Cerebellar cortex (tissue), 1 donor: ENCODE data around the gene SMAD3.

Source experiments
- DNase-seq: peaks from one replicate; pipeline ENCODE4 v3.0.0-alpha.2; 2015; ENCODE audit warnings: low spot score

The SMAD3 gene

DNA sequence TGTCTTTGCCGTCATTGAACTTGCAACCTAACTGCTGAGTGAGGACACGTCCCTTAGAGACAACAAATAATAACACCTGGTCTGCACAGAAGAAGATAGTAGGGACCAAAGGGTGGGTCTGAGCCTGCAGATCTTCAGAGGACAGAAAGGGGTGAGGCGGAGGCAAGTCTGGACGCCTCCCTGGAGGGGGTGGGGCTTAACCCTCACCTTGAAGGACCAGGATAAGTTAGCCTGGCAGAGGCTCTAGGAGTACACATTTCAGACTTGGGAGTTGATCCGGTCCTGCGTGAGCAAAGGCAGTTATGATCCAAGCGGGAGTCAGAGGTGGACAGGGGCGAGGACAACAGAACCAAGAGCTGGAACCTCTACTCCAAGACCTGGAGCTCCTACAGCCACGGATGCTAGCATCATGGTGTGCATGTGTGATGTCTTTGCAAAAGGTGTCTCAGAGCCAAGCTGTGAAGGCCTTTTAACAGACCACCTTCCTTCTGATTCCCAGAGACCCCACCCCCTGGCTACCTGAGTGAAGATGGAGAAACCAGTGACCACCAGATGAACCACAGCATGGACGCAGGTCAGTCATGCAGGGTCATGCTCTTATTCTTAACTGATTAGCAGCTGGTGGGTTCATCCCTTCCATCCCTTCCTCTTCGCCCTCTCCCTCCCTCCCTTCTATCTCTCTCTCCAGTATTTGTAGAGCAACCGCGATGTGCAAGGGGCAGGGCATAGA lies 101.0 kb downstream of the SMAD3 start:
- DNase-seq: no peak

DNA sequence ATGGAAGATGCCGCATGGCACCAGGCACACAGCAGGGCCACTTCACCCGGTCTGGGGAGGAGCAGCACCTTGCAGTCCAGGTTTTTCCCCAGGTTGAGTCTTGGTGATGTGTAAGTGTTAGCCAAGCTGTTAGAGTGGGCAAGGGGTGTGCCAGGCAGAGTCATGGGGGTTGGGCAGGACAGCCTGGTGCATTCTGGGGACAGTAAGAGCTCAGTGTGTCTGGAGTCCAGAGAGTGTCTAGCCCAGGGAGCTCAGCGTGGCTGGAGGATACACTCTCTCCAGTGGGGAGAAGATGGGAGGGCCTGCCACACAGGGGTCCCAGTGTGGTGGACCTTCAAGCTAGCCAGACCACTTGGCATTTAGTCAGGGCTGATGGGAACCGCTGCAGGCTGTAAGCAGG lies 101.7 kb downstream of the SMAD3 start:
- DNase-seq: no peak

DNA sequence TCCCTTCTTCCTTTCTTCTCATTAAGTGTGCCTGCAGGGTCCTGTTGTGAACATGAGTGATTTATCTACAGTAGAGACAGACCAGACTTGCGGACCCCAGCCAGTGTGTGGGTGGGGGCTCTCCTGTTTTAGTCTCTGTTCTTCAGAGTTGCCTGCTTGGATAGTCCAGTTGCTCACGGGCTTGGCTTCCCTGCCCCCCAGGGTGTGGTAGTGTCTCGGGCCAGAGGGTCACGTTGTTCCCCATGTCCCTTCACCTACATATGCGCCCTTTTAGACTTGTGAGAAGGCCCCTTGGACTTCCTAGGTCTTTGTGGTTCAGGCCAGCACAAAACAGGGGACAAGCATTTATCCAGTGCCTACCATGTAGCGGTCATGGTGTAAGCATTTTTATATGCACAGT lies 103.3 kb downstream of the SMAD3 start:
- DNase-seq: no peak

DNA sequence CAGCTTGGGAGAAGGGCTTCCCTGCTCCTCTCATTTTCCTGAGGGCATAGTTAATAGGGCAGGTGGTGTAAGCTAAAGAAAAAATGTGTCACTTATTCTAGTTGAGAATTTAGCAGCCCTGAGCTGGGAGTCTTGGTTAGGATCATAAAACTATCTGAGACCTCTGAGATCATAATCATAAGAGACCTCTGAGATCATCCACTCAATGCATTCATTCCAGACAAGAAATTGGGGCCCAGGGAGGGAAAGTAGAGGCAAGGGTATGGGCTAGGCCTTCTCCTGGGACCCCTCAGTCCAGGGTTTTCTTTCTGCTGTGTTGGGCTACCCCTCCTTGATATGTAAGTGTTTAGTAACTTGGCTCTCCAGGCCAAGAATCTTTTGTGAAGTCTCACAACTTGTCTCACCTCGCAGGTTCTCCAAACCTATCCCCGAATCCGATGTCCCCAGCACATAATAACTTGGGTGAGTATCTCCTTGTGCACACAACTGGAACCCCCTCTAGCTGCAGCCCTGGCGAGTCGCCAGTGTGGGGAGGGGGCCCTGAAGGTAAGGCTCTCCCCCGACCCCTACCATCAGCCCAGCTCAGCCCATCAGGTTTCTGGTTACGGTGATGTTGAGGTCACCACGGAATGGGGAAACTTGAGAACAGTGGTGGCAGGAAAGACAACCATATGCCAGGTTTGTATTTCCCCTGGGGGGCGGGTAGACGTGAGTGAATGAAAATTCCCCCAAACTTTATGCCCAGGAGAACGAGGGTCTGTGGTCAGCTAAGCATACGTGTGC lies 104.9 kb downstream of the SMAD3 start:
- DNase-seq: no peak

DNA sequence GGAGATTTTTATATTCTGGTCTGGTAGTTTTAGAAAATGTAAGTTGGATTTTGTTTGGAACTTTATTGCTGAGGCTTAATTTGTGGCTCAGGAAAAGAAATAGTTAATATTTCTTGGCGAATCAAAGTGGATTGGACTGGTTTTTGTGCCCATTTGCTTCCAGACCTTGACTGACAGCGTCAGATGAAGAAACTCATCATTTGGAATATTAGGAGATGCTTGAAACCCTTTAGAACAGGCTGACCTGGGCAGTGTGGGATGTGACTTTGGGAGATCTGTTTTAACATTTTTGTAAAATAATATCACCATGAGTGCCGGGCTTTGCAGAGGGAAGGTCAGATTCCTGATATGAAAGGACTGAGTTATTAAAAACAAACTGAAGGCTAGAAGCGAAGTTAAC lies 106.1 kb downstream of the SMAD3 start:
- no peak for DNase-seq

DNA sequence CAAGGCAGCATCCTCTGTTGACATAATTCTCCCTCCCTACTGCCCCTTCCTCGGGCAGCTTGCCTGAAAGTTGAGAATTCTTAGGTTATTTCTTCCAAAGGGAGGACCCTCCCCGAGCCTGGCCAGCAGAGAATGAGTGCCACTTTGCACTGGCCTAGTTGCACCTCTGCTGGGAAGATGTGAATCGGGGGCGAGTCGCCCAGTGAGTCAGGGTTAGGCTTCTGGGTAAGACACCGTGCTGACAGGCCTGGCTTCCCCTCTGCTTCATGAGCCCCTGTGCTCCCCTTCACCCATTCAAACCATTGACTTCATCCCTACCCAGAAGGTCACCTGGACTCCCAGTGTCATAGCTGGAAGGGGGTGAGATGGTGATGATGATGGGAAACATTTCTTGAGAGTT lies 106.8 kb downstream of the SMAD3 start:
- no peak for DNase-seq

DNA sequence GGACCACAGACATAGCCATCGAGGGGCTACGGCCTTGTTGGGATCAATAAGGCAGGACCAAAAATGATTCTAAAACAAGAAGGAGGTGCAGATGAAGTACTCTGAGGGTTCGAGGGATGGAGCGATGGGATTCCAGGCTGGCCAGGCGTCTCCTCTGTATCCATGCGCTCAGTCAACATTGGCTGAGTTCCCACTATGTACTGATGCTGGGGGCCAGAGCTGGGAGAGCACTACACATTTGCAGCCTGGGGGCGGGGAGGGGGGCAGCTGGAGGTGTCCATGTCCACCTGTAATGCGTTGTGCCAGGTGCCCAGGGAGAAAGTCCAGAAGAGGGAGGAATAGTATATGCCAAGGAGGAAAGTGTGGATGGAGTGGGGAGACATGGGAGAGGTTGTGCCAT lies 107.6 kb downstream of the SMAD3 start:
- no peak for DNase-seq

DNA sequence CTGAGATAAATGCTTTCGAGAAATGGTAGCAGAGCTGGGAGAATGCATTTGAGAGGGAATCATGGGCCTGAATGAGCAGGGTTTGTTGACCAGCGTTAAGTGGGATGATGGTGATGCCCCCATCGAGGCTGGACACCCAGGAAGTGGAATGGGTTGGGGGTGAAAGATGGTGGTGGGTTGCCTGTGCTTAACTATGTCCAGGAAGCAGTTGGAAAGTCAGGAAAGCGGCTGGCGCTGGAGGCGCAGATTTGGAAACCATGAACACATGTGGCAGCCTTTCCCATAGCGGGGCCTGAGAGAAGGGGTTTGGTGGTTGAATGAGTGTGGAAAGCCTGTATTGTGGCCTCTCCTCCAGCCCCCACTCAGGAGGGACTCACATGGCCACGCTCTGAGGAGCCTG lies 108.4 kb downstream of the SMAD3 start:
- DNase-seq: no peak

DNA sequence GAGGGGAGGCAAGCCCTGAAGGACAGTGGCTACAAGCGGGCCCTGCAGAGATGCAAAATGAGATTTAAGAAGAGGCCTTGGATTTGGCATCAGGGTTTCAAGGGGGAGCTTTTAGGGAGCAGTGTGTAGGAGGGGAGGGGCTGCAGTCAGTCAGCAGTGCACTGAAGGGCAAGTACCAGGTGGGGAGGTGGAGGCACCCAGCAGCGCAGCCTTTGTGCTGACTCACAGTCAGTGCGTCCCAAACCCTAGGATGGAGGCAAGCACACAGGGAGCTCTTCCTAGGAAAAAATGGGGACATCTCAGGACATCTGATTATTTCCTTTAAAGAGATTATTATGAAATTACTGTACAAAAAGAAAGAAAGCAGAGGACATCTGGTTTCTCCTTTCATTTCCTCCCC lies 109.0 kb downstream of the SMAD3 start:
- DNase-seq: no peak

DNA sequence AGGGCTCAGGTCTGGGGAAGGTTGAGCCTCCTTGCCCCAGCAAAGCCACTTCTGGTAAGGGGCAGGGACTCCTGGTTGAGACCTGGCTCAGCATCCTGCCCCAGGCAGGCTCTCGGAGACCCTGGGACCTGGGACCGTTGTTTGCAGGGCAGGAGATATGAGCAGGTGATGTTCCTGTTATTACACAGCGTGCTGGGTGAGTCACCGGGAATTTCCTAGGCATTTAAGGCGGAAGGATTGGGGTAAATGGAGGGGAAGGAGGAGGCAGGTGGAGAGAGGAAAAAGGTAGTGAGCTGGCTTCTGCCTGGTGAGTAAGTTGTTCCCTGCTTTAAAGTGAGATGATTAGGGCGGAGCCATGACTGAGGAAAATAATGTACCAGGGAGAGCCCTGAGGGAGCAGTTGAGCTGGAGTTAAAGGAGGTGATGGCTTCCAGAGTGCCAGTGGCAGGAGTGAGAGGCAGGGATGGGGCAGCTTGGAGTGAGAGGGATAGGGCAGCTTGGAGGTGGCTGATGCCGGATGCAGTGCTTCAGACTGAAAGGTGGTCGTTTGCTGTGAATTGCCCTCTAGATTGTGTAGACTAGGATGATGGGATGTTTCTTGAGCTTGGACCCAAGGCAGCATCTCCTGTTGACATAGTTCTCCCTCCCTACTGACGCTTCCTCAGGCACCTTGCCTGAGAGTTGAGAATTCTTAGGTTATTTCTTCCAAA lies 109.6 kb downstream of the SMAD3 start:
- no peak for DNase-seq

DNA sequence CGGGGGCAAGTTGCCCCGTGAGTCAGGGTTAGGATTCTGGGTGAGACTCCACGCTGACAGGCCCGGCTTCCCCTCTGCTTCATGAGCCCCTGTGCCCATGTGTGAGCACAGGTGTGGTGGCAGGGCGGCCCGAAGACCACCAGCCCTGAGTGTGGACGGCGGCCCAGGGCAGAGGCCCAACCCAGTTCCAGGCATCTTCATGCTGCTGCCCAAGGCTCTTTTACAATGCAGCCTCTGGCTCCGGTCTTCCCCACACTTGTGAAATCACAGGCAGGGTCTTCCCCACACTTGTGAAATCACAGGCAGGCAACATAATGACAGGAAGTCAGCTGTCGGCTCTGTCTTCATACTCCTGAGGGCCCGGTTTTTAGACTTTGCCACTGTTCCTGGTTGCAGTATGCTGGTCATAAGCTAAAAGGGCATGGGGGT lies 110.3 kb downstream of the SMAD3 start:
- no peak for DNase-seq

DNA sequence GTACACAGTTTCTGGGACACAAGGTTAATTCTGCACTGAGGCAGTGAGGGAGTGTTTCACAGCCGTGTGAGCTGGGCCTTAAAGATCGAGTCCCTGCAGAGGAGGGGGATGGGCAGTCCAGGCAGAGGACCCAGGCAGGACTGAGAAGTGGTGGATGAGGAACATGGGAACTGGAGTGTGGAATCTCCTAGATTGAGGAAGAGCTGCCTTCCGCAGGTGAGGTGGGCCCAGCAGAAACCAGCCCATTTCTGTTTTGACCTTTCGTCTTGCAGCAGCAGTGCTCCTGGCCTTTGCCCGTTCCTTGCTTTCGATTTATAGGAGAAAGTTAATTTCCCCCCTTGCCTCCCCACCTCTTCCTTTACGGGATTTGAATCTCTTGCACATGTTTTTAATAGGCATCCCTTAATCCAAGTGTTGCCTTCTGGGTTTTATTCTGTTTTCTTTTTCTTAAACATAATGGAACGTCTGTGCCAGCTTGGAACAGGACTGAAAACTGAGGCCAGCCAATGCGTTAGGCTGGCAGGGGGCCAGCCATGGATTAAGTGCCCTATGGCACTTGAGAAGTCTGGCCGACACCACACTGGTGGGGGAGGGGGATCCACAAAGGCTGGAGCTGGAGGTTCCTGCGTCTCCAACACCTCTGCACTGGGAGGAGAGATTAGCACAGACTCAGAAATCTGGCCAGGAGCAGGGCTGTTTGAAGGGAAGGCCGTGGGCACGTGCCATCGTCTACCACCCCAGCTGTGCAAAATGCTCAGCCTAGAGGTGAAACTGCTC lies 111.0 kb downstream of the SMAD3 start:
- DNase-seq: no peak

DNA sequence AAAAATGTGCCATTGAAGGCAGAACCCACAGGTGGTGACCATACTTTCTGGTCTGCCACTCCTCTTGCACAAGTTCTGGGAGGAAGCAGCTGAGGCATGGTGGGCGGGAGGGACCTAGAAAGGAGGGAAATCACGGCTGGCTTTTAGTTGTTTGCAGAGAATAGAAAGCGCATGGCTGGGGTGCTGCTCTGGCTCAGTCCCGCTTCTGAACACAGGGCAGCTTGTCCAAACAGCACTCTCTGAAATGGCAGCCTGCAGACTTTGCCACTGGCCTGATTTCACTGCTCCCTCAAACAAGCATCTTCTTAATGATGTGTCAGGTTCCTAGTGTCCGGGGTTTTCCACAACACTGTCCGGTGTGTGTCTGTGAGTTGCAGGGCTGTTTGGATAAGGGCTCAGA lies 112.3 kb downstream of the SMAD3 start:
- DNase-seq: no peak

DNA sequence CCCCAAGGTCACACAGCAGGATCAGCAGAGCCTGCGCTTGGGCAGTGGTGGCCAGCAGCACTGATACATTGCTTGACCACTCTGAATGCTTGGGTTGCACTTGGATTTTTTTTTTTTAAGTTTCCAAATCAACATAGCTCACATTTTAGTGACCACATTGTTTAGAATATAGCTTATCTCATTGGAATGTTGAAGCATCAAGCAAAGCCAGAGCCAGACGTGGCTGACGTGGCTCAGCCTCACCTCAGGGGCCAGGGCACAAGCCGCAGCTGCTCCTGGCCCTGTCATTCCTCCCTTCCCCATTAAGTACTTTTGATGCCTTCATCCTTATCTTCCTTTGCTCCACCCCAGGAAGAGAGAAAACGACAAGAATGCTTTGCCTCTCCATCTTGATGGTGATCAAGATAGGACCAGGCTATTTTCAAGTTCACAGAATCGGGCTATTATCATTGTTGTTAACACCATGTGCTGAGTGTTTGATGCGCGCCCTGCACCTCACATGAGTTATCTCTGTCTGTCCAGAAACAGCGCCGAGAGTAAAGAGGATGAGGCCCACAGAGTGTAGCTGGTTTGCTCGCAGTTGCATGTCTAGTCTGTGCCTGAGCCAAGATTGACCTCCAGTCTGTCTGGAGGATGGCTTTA lies 113.3 kb downstream of the SMAD3 start:
- DNase-seq: no peak

DNA sequence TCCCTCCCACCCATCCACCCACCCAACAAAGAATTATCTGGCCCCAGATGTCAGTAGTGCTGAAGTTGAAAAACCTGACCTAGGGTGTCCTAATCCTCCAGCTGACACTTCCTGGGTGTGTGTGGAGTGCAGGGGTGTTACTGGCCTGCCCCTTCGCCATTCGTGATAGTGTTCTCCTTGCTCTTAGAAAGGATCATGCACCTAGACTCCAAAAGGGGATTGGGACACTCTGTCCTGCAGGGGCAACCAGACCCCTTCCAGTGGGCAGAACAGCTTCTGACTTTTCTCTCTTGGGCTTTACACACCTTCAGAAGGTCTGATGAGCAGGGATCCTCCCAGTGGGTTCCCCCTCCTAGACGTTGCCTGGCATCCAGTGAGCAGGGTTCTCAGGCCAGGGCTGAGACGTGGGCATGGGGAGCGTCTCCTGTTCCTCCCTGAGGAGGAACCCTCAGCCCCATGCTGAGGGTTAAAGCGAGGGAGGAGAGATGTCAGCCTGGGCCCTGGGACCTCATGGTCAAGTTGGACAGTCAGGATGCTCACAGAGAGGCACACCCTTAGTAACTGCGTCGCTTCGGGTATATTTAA lies 114.1 kb downstream of the SMAD3 start:
- no peak for DNase-seq

DNA sequence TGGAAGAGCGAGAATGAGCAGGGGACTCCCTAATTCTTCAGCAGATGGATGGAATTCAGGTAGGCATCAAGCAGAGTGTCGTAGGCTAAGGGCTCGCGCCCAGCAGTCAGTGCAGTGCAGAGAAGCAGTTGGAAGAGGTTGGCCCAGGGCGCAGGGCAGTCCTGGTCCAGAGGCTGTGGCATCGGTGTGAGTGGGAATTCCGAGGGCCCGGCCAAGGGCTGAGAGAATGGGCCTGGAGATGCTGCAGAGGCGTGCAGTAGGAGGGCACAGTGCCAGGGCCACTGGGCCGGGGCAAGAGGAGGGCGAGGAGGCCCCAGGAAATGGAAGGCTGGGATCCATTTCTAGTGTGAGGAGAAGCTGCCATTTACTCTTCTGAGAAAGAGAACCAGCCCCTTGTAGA lies 114.6 kb downstream of the SMAD3 start:
- DNase-seq: no peak

DNA sequence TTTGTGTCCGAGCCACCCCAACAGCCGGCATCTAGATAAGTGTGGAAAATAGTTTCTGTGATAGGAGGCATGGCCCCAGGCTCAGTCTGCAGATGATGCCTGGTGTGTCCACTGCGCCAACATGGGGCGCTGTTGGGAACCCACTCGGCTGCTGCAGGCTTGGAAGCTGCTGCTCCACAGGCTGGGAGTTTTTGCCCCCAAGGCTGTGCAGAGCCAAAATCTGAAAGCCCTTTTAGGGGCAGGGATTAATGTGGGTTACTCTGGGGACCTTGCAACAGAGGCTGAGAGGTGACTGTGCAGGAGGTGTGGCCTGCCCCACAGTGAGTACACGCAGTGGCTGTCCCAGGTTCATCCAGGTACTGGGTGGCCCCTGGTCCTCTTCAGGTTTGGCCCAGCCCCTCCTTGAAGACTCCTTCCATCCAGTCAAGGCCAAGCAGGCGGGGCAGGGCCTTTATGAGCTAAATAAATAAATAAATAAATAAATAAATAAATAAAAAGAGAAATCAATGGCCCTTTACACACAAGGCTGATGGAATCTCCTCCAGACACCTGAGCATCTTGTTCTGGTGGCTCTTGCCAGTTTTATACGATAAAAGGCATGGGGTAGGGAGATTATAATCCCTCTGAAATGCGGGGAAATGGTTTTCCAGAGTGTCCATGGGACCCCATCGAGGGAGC lies 115.3 kb downstream of the SMAD3 start:
- no peak for DNase-seq

DNA sequence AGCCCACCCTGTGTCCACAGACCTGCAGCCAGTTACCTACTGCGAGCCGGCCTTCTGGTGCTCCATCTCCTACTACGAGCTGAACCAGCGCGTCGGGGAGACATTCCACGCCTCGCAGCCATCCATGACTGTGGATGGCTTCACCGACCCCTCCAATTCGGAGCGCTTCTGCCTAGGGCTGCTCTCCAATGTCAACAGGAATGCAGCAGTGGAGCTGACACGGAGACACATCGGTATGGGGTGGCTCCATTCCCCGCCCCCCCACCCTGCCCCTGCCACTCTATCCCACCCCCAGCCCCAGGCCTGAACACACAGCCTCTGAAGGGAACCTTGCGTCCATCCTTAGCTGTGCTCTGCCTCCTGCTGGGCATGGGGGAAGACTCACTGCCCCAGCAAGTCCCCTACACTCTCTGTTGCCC lies 115.8 kb downstream of the SMAD3 start:
- no peak for DNase-seq

DNA sequence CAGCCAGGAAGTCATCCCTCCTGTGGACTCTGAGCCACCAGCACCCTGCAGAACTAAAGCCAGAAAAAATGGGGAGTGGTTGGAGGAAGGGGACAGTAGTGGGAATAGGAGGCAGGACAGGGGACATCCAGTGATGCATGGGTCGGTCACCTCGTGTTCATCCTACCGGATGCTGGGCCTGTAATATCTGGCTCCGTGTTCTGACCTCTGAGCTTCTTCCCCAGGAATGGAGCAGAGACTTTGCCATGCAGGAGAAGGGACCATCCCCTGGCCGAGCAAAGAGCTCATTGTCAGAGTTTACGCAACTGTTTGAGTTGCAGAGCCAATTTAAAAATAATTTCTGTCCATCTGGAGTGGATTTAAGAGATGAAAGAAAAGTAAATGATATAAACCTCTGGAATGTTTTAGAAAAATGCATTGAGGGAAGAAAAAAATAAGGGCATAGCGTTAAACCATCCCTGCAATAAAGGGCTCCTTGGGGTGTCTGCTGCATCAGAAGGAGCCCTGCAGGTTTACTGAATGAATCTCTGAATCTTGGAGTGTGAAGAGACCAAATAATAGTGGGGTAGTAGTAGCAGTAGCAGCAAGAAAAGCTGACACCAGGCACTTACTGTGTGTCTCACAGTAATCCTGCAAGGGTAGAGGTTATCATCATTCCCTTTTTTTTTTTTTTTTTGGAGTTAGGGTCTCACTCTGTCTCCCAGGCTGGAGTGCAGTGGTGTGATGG lies 118.2 kb downstream of the SMAD3 start:
- no peak for DNase-seq
